ENCODE results near the gene OPRM1.

The OPRM1 gene

DNA sequence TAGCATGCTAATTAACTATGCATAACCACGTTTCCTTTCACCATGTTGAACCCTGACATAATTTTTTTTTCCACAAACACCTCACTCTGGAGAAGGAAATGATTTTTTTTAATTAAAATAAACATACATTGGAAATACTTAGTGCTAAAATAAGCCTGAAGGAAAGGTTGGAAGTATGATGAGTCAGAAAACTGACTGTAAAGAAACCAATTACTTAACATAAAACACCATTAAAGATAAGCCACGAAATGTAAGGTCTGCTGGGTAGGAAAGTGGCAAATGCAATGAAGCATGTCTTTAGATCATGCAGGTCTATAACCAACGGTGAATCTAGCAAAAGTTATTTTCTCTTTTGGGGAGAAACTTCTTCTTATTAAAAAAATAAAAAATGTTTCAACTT is 47.5 kb downstream of the OPRM1 start:
- no peak for DNase-seq

GRCh38 chr6:154092326-154092962 is 53.4 kb downstream of the OPRM1 start:
- DNase-seq: no peak

- DNase-seq: no peak
Measured at GRCh38 chr6:154093231-154094044, 54.4 kb downstream of the OPRM1 start.

GRCh38 chr6:154095571-154095970 is 56.5 kb downstream of the OPRM1 start:
- no peak for DNase-seq

GRCh38 chr6:154096316-154096715 is 57.3 kb downstream of the OPRM1 start:
- DNase-seq: no peak

DNA sequence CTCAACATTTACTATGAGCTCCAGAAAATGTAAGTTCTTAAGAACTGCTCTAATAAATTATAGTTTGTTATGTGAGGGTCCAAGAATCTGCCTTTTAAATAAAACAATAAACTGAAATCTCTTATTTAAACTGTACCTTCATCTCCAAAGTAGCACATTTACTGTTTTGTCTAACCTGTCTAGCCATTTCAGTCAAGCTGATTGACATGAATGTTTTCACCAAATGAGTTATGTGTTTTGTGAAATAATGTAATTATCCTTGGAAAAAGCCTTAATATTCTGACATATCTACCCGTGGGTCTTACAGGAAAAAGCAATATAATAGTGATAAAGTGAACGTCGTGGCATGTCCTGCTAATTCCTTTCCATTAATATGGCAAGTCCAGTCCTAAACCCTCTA is 57.8 kb downstream of the OPRM1 start:
- no peak for DNase-seq

DNA sequence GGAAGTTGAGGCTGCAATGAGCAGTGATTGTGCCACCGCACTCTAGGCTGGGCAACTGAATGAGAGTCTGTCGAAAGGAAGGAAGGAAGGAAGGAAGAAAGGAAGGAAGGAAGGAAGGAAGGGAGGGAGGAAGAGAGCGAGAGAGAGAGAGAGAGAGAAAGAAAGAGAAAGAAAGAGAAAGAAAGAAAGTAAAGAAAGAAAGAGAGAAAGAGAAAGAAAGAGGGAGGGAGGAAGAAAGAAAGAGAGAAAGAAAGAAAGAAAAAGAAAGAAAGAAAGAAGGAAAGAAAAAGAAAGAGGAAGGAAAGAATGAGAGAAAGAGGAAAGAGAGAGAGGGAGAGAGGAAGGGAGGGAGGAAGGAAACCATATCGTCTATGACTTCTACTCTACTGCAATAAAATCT is 60.2 kb downstream of the OPRM1 start:
- no peak for DNase-seq

DNA sequence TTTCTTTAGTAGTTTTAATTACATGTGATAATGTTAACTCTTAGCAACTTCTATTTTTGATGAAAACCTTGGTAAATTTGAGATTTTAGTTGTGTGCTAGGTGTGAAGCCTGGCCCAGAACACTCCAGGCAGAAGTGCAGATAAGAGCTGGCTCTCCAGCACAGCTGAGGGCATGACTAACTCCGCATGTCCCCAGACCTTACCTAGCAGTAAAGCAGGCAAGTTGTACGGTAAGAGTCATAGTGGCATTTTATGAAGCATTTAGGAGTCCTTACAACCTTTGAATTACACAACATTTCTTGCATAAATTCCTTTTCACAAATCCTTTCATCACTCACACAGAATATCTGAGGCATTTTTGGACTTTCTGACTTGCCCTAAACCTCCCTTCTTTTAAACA is 67.2 kb downstream of the OPRM1 start:
- no peak for DNase-seq

DNA sequence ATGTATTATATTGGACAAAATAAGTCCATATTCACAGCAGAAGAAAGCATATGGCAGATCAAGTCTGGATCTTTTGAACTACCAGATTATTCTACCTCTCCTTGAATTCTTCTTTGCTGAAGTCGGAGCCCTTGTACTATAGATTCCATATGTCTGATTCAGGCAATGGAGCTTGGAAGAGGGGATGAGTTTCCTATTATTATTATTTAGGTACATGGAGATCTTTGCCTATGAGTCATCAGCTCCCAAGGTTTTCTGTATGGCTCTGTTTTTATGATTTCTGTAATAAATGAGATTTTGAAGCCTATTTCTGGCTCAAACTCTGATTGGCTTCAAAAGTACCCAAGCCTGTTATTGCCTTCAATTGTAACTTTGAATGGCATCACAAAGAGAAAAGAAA is 72.0 kb downstream of the OPRM1 start:
- no peak for DNase-seq

- no peak for DNase-seq
Measured at GRCh38 chr6:154112181-154112809, 73.3 kb downstream of the OPRM1 start.

- no peak for DNase-seq
Measured at GRCh38 chr6:154113392-154113791, 74.4 kb downstream of the OPRM1 start.

DNA sequence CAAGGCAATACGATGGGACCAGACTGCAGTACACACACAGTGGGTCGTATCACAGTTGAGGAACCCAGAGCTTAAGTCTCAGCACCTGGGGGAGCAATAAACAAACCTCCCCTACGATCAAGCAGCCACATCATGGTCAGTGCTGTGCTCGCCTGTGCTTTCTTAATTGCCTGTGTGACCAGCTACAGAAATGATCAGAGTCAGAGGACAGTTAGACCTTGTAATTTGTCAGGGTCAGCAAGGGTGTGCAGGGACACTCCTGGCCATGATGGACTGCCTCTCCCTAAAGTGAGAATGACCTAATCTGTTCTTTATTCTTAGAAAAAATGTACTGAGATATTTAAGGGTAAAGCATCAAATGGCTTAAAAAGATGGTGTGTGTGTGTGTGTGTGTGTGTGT is 78.4 kb downstream of the OPRM1 start:
- no peak for DNase-seq

GRCh38 chr6:154122195-154122925 is 83.3 kb downstream of the OPRM1 start:
- no peak for DNase-seq

DNA sequence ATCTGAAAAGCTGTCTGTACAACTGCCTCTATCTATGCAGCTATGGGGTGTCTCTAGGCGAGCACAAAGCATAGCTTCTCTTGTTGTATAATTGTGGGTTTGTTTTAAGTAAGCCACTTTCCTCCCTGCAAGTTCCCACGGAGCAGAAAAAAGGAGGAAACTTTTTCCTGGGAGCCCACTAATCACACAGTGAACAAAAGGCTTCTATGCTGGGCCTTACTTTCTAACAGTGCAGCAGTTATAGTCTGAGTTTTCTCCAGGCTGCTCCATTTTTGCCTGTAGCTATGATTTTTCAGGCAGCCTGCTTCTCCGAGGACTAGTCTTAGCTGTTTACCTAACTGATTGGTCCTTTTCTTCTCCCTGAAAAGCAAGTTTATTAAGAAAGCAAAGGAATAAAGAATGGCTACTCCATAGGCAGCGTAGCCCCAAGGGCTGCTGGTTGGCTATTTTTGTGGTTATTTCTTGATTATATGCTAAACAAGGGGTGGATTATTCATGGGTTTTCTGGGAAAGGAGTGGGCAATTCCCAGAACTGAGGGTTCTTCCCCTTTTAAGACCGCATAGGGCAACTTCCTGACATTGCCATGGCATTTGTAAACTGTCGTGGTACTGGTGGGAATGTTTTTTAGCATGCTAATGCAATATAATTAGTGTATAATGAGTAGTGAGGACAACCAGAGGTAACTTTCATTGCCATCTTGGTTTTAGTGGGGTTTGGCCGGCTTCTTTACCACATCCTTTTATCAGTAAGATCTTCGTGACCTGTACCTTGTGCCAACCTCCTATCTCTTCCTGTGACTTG is 84.3 kb downstream of the OPRM1 start:
- DNase-seq: no peak

GRCh38 chr6:154125421-154125820 is 86.4 kb downstream of the OPRM1 start:
- no peak for DNase-seq

DNA sequence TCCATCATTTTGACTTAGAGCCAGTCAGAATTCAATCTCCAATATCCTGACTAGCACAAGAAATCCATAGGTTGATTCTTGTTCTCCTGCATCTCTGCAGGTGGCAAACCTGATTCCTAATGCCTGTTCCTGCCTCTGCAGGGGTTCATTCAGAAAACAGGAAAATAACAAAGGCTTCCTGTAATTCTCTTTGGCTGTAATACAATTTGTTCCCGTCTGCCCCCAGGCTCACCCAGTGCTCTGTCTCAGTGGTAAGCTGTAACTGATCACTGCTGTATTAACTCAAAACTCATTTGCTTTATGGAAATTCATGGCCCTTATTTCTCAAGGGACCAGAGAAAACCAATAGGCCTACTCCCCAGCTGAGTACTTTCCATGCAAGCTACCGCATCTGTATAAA is 88.6 kb downstream of the OPRM1 start:
- no peak for DNase-seq

DNA sequence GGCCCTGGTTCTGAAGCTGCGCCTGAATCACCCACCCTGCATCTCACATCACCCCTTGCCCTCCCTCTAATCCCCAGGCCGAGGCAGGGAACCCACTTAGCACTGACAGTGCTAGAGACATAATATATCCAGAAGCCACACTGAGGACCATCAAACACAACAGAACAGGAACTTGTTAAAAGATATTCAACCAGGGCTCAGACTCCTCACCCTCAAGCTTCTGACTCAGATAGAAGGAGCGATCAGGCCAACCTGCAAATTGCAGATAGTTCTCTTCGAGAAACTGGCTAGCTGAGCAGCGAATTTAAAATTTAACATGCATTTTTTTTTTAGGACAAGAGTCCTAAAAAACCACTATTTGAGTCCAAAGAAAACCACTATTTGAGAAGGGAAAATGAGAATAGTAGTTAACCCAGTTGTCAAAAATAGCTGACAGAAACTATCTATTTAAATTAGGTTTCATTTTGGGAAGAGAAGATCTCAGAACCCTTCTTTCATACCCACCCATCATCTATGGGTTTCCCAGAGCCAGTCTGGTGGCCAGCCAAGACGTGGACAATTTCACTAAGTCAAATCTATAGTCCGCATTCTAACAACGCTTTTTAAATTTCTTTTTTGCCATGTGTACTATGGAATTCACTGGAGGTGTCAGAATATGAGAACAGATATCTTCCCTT is 95.6 kb downstream of the OPRM1 start:
- no peak for DNase-seq

DNA sequence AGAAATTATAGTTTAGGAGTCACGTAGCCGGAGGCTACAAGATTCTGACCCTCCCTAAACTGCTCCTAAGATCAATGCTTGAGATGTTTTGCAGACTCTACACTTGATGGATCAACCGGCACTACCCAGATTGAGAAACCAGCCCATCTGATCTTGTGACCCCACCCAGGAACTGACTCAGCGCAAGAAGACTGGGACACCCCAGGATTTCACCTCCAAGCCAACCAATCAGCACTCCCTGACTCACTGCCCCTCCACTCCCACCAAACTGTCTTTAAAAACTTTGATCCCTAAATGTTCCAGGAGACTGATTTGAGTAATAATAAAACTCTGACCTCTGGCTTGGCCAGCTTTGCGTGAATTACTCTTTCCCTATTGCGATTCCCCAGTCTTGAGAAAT is 99.8 kb downstream of the OPRM1 start:
- DNase-seq: no peak

GRCh38 chr6:154139892-154140291 is 100.9 kb downstream of the OPRM1 start:
- no peak for DNase-seq

- no peak for DNase-seq
Measured at GRCh38 chr6:154140743-154141142, 101.7 kb downstream of the OPRM1 start.

- no peak for DNase-seq
Measured at GRCh38 chr6:154143753-154144152, 104.7 kb downstream of the OPRM1 start.

All from right kidney (tissue), 1 donor.